ENCODE data around the gene PSKH1. TPM values are rescaled to one million over a fixed set of nuclear protein-coding genes. Genes with fewer than 3 reads are reported as not detected.

The PSKH1 gene
- total and polyA plus RNA-seq, 2 donors from 2014 or later = 23.6 to 33.2 TPM

GRCh38 chr16:67963662-67964321 is 70.7 kb downstream of the PSKH1 start:
- Histone ChIP-seq H3K27ac (ENCODE audit: low read depth in 2 of 2, low read length in 2 of 2) (no peak overlapping the region), H3K4me3 (ENCODE audit: low read length in 3 of 3) (peak overlapping the region in 1 of 3 donors; percentile 20), H3K9ac (ENCODE audit: low read length in 3 of 3) (no peak overlapping the region), H3K27me3 (ENCODE audit: control insufficient read depth, insufficient read depth, low read length) (no peaks in the 10 kb centered on the region), H3K36me3 (ENCODE audit: control insufficient read depth in 2 of 3, insufficient read depth in 3 of 3, low read length in 3 of 3) (peaks cover 3 to 30% (median 3%) of the 10 kb centered on the region in 3 donors), H3K4me1 (ENCODE audit: control insufficient read depth in 2 of 3, insufficient read depth in 2 of 3, low read depth in 1 of 3, low read length in 3 of 3) (peaks cover 0 to 37% (median 16%) of the 10 kb centered on the region in 3 donors), H3K9me3 (ENCODE audit: control insufficient read depth in 2 of 3, insufficient read depth in 1 of 3, low read length in 3 of 3) (no peaks in the 10 kb centered on the region)
- FAIRE-seq = no peak
- intact Hi-C loops (cut with DNase I) = no loop called here
- DNase-seq = peak in 4 of 5 donors; percentile 30 to 77 (median 40)
- TF ChIP-seq CTCF (IDR thresholded peaks at IDR 0.05; ENCODE audit: borderline replicate concordance, extremely low read depth, insufficient read depth) = no peak

GRCh38 chr16:67964477-67965131 is 71.5 kb downstream of the PSKH1 start:
- Histone ChIP-seq H3K27me3 (ENCODE audit: control insufficient read depth, insufficient read depth, low read length) (no peaks in the 10 kb centered on the region), H3K4me1 (ENCODE audit: control insufficient read depth in 2 of 3, insufficient read depth in 2 of 3, low read depth in 1 of 3, low read length in 3 of 3) (peaks cover 0 to 31% (median 12%) of the 10 kb centered on the region in 3 donors), H3K9ac (ENCODE audit: low read length in 3 of 3) (no peak overlapping the region), H3K9me3 (ENCODE audit: control insufficient read depth in 2 of 3, insufficient read depth in 1 of 3, low read length in 3 of 3) (no peaks in the 10 kb centered on the region), H3K36me3 (ENCODE audit: control insufficient read depth in 2 of 3, insufficient read depth in 3 of 3, low read length in 3 of 3) (peaks cover 3 to 30% (median 3%) of the 10 kb centered on the region in 3 donors), H3K27ac (ENCODE audit: low read depth in 2 of 2, low read length in 2 of 2) (no peak overlapping the region), H3K4me3 (ENCODE audit: low read length in 3 of 3) (peak overlapping the region in 1 of 3 donors; percentile 20)
- TF ChIP-seq CTCF (IDR thresholded peaks at IDR 0.05; ENCODE audit: borderline replicate concordance, extremely low read depth, insufficient read depth) = no peak
- FAIRE-seq (no peak), DNase-seq (no peak)
- intact Hi-C loops (cut with DNase I) = no loop called here

GRCh38 chr16:67965668-67966548 is 72.9 kb downstream of the PSKH1 start:
- FAIRE-seq (no peak), DNase-seq (no peak)
- peaks cover 0 to 22% (median 3%) of the 10 kb centered on the region in 3 donors for H3K36me3 ChIP-seq (ENCODE audit: control insufficient read depth in 2 of 3, insufficient read depth in 3 of 3, low read length in 3 of 3)
- H3K4me3 ChIP-seq (ENCODE audit: low read length in 3 of 3) = peak overlapping the region in 2 of 3 donors; percentile 13 to 93
- H3K9ac ChIP-seq (ENCODE audit: low read length in 3 of 3) = peak overlapping the region in 2 of 3 donors; percentile 27 to 98
- H3K4me1 ChIP-seq (ENCODE audit: control insufficient read depth in 2 of 3, insufficient read depth in 2 of 3, low read depth in 1 of 3, low read length in 3 of 3) = peaks cover 0 to 22% (median 7%) of the 10 kb centered on the region in 3 donors
- no peak for TF ChIP-seq CTCF (IDR thresholded peaks at IDR 0.05; ENCODE audit: borderline replicate concordance, extremely low read depth, insufficient read depth)
- no peaks in the 10 kb centered on the region for H3K27me3 ChIP-seq (ENCODE audit: control insufficient read depth, insufficient read depth, low read length)
- H3K27ac ChIP-seq (ENCODE audit: low read depth in 2 of 2, low read length in 2 of 2) = no peak overlapping the region
- no peaks in the 10 kb centered on the region for H3K9me3 ChIP-seq (ENCODE audit: control insufficient read depth in 2 of 3, insufficient read depth in 1 of 3, low read length in 3 of 3)
- intact Hi-C loops (cut with DNase I) = no loop called here
